K562 (cell line): ENCODE results near the gene UBALD2. TPM values are rescaled to one million over a fixed set of nuclear protein-coding genes. Genes with fewer than 3 reads are reported as not detected.

Experiments
- ARID1B ChIP-seq: fragments of 450-650 bp; IDR thresholded peaks from 2 replicates; pipeline ENCODE4 v1.6.1; 2016; ENCODE audit warnings: antibody characterized with exemption, mild to moderate bottlenecking, inconsistent platforms
- ARID3B ChIP-seq: fragments of 250-450 bp; sonication (Bioruptor Pico); IDR thresholded peaks from 2 replicates; pipeline ENCODE4 v1.4.0; 2020; ENCODE audit warnings: borderline replicate concordance
- DPF2 ChIP-seq: fragments of 450-650 bp; IDR thresholded peaks from 2 replicates; pipeline ENCODE4 v1.6.1; 2016
- FOS ChIP-seq: IDR thresholded peaks from 3 replicates; pipeline ENCODE4 v1.6.1; 2011; ENCODE audit not compliant: insufficient read length; ENCODE audit errors: extremely low read depth
- MYC ChIP-seq, 2 experiments: fragments of 250-450 bp in 1 of 2; sonication (Bioruptor Pico) in 1 of 2; IDR thresholded peaks; 2 replicates each; pipeline versions ENCODE4 v1.5.1 to v1.6.1; 2012 to 2021; ENCODE audit warnings: low read depth in 2 of 2, borderline replicate concordance in 1 of 2, improper control_type of control experiment in 1 of 2, low read length in 1 of 2, mild to moderate bottlenecking in 1 of 2, moderate library complexity in 1 of 2
- NCOA2 ChIP-seq, 2 experiments: fragments of 450-650 bp; IDR thresholded peaks; 2 replicates each; pipeline ENCODE4 v1.6.1; 2018; ENCODE audit warnings: mild to moderate bottlenecking in 2 of 2, moderate library complexity in 1 of 2; ENCODE audit not compliant: partially characterized antibody in 2 of 2
- PHF20 ChIP-seq: fragments of 450-650 bp; IDR thresholded peaks from 2 replicates; pipeline ENCODE4 v1.6.1; 2018; ENCODE audit not compliant: partially characterized antibody
- PKNOX1 ChIP-seq: fragments of 450-650 bp; IDR thresholded peaks from 2 replicates; pipeline ENCODE4 v1.6.1; 2016
- RFX5 ChIP-seq: IDR thresholded peaks from 2 replicates; pipeline ENCODE4 v1.6.1; 2011; ENCODE audit warnings: low read depth, mild to moderate bottlenecking, improper control_type of control experiment, low read length
- RNF2 ChIP-seq: sonication (generic); IDR thresholded peaks from 2 replicates; pipeline ENCODE4 v1.6.1; 2016
- TCFL5 ChIP-seq: fragments of 250-450 bp; sonication (Bioruptor Pico); conservative IDR thresholded peaks from 2 replicates; pipeline ENCODE4 v1.6.1; 2021; ENCODE audit warnings: mild to moderate bottlenecking, moderate library complexity, matching md5 sums
- ZNF121 ChIP-seq: sonication (generic); formaldehyde crosslinking; conservative IDR thresholded peaks from 2 replicates; pipeline ENCODE4 v1.8.0; 2022; ENCODE audit warnings: missing genetic modification reagents
- ZNF318 ChIP-seq, 2 experiments: fragments of 450-650 bp; IDR thresholded peaks; 2 replicates each; pipeline ENCODE4 v1.6.1; 2016; ENCODE audit warnings: mild to moderate bottlenecking in 2 of 2, borderline replicate concordance in 1 of 2, low read depth in 1 of 2, moderate library complexity in 1 of 2
- ZNF639 ChIP-seq, 2 experiments: fragments of 200-800 bp in 1 of 2; sonication (Bioruptor generic) in 1 of 2; sonication (generic) in 1 of 2; formaldehyde crosslinking in 1 of 2; IDR thresholded peaks in 1 of 2; conservative IDR thresholded peaks in 1 of 2; 2 replicates each; pipeline versions ENCODE4 v1.5.0 to v1.6.1; 2016 to 2020; ENCODE audit warnings: missing compliant biosample characterization in 1 of 2, missing genetic modification characterization in 1 of 2, missing genetic modification reagents in 1 of 2
- ZNF785 ChIP-seq: fragments of 250-450 bp; sonication (Bioruptor Pico); IDR thresholded peaks from 2 replicates; pipeline ENCODE4 v1.4.0; 2020; ENCODE audit warnings: mild to moderate bottlenecking
- polyA plus RNA-seq, 8 experiments: library from polyadenylated mRNA; depleted of rRNA in 4 of 8; stranded (reverse) in 5 of 8; unstranded in 3 of 8; fragments of >200 nt; fragmentation: Nextera tagmentation in 2 of 8; fragmentation: Illumina TruSeq in 1 of 8; extraction: Ambion mirVana in 2 of 8; extraction: Trizol in 1 of 8; gene quantifications; 2 replicates each; pipeline versions ENCODE4 v1.2.1 to v1.2.3, GENCODE V29; 2011 to 2014; ENCODE audit warnings: inconsistent platforms in 1 of 8, missing spikeins in 1 of 8
- total RNA-seq, 7 experiments: library from RNA; depleted of rRNA in 6 of 7; stranded (reverse); fragments of >200 nt in 6 of 7; fragmentation: Illumina TruSeq in 2 of 7; extraction: Trizol in 2 of 7; gene quantifications; 2 replicates each; pipeline versions ENCODE4 v1.2.1 to v1.2.3, GENCODE V29; 2011 to 2021; ENCODE audit warnings: low replicate concordance in 1 of 7

Gene UBALD2
- total and polyA plus RNA-seq, 9 of the 15 experiments (the other 6 are each of a cell fraction or from before 2014, with no cell fraction given): 2.3 to 94.1 (median 25.3) TPM

GRCh38 chr17:76239538-76240274 lies 25.4 kb upstream of the UBALD2 start (continued):
- TF ChIP-seq PKNOX1: no peak
- no peak for TF ChIP-seq ZNF318 (IDR thresholded peaks at IDR 0.05; ENCODE audit: borderline replicate concordance in 1 of 2, low read depth in 1 of 2)
- no peak for TF ChIP-seq ZNF639 (CRISPR knock-in tag; conservative IDR thresholded peaks at IDR 0.05 in 1 of 2, IDR thresholded peaks at IDR 0.05 in 1 of 2)
- 0 out of 2 replicates have a peak, but pooled peaks have one; percentile 24 for TF ChIP-seq MYC (IDR thresholded peaks at IDR 0.05; ENCODE audit: low read depth, low read length)
- no peak for TF ChIP-seq MYC (CRISPR knock-in tag; IDR thresholded peaks at IDR 0.05; ENCODE audit: borderline replicate concordance, low read depth)
- no peak for TF ChIP-seq DPF2
- TF ChIP-seq FOS: no peak
- TF ChIP-seq ARID3B (CRISPR knock-in tag): no peak
- TF ChIP-seq ZNF785 (CRISPR knock-in tag): no peak
- TF ChIP-seq ARID1B: no peak
- TF ChIP-seq NCOA2 (IDR thresholded peaks at IDR 0.05; ENCODE audit: partially characterized antibody in 2 of 2): no peak
- no peak for TF ChIP-seq TCFL5 (CRISPR knock-in tag)
- TF ChIP-seq ZNF121 (CRISPR knock-in tag): no peak
- TF ChIP-seq PHF20: no peak
- no peak for TF ChIP-seq RFX5
- no peak for TF ChIP-seq RNF2
